ENCODE measurements around the gene DDX17.

DNA sequence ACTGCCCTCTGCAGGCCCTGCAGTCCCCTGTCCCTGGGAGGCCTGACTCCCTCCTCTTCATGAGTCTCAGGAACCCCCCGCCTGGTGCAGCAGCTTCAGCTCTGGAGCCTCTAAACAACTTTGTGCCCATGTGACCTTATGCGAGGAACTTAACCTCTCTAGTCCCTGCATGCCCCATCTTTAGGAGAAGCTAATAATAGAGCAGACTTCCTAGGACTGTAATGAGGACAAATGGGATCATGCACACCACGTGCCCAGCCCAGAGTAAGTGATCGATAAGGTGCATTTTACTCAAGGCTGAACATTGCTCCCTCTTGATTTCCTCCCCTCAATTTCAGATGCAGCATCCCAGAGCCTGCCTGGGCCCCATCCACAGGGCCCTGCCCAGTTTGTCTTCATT lies 70.1 kb downstream of the DDX17 start:
- TF ChIP-seq POLR2A (IDR thresholded peaks at IDR 0.05), result no peak
- no peak for TF ChIP-seq EP300 (IDR thresholded peaks at IDR 0.05)

Measured in upper lobe of left lung (tissue), 4 donors.